ENCODE measurements around the gene KRTAP5-5.
"Not testable (repeated sequence)": the region's sequence is repeated elsewhere in the genome, so short reads cannot be mapped to it uniquely, and the experiment has no call there.

KRTAP5-5 gene

DNA sequence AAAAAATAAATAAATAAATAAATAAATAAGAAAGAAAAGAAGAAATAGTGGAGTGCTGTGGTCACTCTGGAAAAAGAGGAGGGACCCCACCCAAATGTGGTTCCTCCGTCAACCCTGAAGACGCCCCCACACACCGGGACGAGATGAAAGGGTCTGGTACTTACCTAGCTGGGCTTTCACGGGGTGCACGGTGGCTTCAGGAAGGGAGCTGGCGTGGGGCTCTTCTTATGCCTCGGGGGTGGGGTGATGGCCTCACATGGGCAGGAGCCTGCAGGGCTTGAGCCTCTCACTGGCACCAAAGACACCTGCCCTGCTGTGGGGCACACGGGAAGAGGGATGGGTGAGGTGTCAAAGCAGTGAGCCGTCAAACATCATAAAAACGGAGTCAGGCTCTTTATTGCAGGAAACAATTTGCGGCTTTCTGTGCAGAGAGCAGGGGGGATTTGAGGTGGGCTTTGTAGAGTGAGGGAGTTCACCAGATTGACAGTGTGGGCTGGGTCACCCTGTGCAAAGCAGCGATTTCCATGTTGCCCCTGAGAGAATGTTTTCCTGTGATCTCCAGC, 39.4 kb downstream of the KRTAP5-5 start:
- H3K9ac ChIP-seq: no peak overlapping the region
- H3K36me3 ChIP-seq: no peaks in the 10 kb centered on the region
- H3K27ac ChIP-seq: no peak overlapping the region
- H3K27me3 ChIP-seq: peaks cover 26% of the 10 kb centered on the region
- no peak overlapping the region for H3K4me3 ChIP-seq
- H3K4me1 ChIP-seq: no peaks in the 10 kb centered on the region; the same call in 1 of the 2 replicates
- no peak for TF ChIP-seq Cebpa-rat (IDR thresholded peaks at IDR 0.05)
- no peaks in the 10 kb centered on the region for H3K9me3 ChIP-seq
- H4K20me1 ChIP-seq: no peaks in the 10 kb centered on the region; the same call in 1 of the 2 replicates
- H3K4me2 ChIP-seq: no peak overlapping the region

DNA sequence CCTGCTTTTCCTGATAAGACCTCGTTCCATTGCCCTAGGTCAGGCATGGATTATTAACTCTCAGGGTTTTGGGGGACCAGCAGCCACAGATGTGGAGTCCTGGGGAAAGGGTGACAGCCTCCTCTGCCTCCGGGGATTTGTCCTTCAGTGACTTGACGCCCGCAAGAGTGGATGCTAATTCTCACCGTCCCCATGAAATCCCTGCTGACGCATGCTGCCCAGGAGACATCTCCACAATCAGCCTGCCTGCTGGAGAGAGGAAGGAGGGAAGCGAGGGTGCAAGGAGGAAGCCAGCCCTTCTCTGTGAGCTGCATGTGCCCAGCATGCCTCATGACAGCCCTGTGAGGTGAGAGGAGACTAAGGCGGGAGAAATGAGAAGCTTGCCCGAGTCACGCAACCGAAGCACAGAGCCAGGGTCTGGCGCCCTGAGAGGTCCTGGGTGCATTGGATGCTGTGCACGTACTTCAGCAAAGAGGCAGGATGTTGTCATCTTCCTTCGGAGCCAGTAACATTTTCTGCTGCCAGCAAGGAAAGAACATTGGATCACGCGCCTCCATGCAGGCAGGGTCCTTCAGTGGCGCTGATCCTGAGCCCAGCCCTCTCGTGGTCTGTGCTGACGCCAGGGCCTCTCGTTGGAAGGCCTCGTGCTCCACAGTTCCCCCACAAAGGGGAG, 40.1 kb downstream of the KRTAP5-5 start:
- H3K27me3 ChIP-seq: peaks cover 26% of the 10 kb centered on the region
- H3K9me3 ChIP-seq: no peaks in the 10 kb centered on the region

DNA sequence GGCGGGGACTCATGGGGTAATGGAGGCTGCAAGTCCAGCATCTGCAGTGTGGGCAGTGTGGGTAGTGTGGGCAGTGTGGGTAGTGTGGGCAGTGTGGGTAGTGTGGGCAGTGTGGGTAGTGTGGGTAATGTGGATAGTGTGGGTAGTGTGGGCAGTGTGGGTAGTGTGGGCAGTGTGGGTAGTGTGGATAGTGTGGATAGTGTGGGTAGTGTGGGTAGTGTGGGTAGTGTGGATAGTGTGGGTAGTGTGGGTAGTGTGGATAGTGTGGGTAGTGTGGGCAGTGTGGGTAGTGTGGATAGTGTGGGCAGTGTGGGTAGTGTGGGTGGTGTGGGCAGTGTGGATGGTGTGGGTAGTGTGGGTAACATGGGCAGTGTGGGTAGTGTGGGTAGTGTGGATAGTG, 40.9 kb downstream of the KRTAP5-5 start:
- not testable (repeated sequence) for H3K9ac ChIP-seq, H3K27ac ChIP-seq, H3K4me2 ChIP-seq, H3K9me3 ChIP-seq, H3K36me3 ChIP-seq, H3K4me3 ChIP-seq, H3K4me1 ChIP-seq, H4K20me1 ChIP-seq
- H3K27me3 ChIP-seq: peaks cover 26% of the 10 kb centered on the region

More for the DNA sequence above, 40.1 kb downstream of the KRTAP5-5 start:
- Histone ChIP-seq H3K9ac (no peak overlapping the region), H4K20me1 (no peaks in the 10 kb centered on the region; the same call in 1 of the 2 replicates), H3K27ac (no peak overlapping the region), H3K4me2 (no peak overlapping the region), H3K36me3 (no peaks in the 10 kb centered on the region), H3K4me3 (no peak overlapping the region), H3K4me1 (no peaks in the 10 kb centered on the region; the same call in 1 of the 2 replicates)
- no peak for TF ChIP-seq Cebpa-rat (IDR thresholded peaks at IDR 0.05)

DNA sequence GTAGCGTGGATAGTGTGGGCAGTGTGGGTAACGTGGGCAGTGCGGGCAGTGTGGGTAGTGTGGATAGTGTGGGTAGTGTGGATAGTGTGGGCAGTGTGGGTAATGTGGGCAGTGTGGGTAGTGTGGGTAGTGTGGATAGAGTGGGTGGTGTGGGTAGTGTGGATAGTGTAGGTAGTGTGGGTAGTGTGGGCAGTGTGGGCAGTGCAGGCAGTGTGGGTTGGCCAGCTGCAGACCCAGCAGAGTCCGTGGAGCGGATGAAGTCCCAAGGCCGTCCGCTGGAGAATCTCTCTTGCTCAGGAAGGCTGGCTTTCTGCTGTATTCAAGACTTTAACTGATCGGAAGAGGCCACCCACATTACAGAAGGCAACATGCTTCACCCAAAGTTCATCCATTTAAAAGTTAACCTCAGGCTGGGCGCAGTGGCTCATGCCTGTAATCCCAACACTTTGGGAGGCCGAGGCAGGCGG, 41.4 kb downstream of the KRTAP5-5 start:
- Histone ChIP-seq H3K9me3 (no peaks in the 10 kb centered on the region), H3K27me3 (peaks cover 26% of the 10 kb centered on the region), H3K36me3 (no peaks in the 10 kb centered on the region), H3K4me3 (no peak overlapping the region), H3K4me1 (no peaks in the 10 kb centered on the region; the same call in 1 of the 2 replicates), H3K4me2 (no peak overlapping the region), H3K9ac (no peak overlapping the region), H4K20me1 (no peaks in the 10 kb centered on the region; the same call in 1 of the 2 replicates), H3K27ac (no peak overlapping the region)
- no peak for TF ChIP-seq Cebpa-rat (IDR thresholded peaks at IDR 0.05)

DNA sequence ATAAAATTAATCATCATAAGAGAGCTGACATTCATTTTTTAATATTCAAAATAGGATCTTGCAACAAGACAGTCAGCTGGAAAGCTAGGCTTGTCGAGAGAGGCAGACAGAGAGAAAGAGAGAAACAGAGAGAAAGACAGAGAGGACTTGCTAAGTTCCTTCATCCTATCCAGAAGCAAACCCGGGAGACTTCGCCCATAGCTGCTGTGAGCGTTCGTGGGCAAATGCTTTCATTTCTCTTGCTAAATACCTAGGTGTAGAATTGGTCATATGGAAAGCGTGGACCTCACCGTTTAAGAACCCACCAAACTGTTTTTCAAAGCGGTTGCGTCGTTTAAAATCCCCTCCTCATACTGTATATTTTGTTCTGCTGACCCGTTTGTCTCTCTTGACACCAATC, 42.1 kb downstream of the KRTAP5-5 start:
- Histone ChIP-seq H3K9ac (no peak overlapping the region), H3K36me3 (no peaks in the 10 kb centered on the region), H3K27me3 (peaks cover 26% of the 10 kb centered on the region), H3K4me2 (no peak overlapping the region), H3K9me3 (no peaks in the 10 kb centered on the region), H3K4me1 (no peaks in the 10 kb centered on the region; the same call in 1 of the 2 replicates), H3K4me3 (no peak overlapping the region), H3K27ac (no peak overlapping the region), H4K20me1 (no peaks in the 10 kb centered on the region; the same call in 1 of the 2 replicates)
- no peak for TF ChIP-seq Cebpa-rat (IDR thresholded peaks at IDR 0.05)

DNA sequence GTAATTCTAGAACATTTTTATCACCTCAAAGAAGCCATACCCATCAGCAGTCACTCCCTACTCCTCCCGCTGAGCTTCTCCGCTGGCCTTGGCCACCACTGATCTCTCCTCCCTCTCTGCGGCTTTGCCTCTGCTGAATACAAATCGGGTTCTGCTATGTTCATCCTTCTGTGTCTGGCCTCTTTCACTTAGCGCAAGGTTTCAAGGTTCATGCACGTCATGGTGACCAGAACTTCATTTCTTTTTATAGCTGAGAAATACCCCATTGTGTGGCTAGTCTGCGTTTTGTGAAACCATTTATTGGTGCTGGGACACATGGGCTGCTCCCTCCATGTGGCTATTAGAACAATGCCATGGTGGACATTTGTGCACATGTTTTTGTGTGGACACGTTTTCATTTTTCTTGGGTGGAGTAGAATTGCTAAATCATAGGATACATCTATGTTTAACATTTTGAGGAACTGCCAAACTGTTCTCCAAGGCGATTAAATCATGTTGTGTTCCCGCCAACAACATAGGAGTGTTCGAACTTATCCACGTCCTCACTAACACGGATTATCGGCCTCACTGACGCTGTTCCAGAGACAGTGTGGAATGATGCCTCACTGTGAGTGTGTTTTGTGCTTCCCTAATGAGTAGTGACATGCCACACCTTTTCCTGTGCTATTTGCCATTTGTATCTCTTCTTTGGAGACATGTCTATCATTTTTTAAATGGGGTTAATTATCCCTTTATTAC, 43.2 kb downstream of the KRTAP5-5 start:
- Histone ChIP-seq H3K4me1 (no peaks in the 10 kb centered on the region; the same call in 1 of the 2 replicates), H3K27me3 (peaks cover 22% of the 10 kb centered on the region)
- TF ChIP-seq Cebpa-rat (IDR thresholded peaks at IDR 0.05): no peak

DNA sequence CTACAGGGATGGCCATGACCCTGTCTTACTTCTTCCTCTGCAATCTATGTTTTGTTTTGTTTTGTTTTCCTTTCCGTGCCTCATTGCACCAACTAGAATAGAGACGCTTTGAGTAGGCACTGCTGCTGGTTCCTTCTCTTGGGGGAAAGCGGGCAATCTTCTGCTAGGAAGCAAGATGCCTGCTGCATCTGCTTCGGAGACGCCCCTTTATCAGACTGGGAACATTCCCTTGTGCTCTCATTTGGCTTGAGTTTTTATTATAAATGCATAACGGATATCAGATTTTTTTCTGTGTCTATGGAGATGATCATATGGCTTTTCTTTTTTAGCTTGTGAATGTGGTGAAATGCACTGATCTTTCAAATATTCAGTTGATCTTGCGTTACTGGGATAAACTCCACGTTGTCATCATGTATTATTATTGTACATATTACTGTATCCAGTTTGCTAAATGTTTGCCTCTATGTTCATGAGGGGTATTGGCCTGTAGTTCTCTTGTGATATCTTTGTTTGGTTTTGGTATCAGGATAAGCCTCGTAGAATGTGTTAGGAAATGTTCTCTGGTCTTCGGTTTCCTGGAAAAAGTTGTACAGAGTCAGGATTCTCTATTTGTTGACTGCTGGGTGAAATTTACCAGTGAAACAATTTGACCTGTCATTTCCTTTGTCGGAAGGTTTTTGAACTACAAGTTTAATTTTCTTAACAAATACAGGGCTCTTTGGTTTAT, 44.0 kb downstream of the KRTAP5-5 start:
- no peak overlapping the region for H3K4me3 ChIP-seq
- H3K27ac ChIP-seq: no peak overlapping the region
- no peaks in the 10 kb centered on the region for H3K9me3 ChIP-seq
- TF ChIP-seq Cebpa-rat (IDR thresholded peaks at IDR 0.05): no peak
- H3K36me3 ChIP-seq: no peaks in the 10 kb centered on the region
- peaks cover 16% of the 10 kb centered on the region for H3K27me3 ChIP-seq
- H3K4me2 ChIP-seq: no peak overlapping the region
- no peaks in the 10 kb centered on the region; the same call in 1 of the 2 replicates for H4K20me1 ChIP-seq
- H3K4me1 ChIP-seq: no peaks in the 10 kb centered on the region; the same call in 1 of the 2 replicates
- no peak overlapping the region for H3K9ac ChIP-seq

More for the DNA sequence above, 43.2 kb downstream of the KRTAP5-5 start:
- H4K20me1 ChIP-seq: no peaks in the 10 kb centered on the region; the same call in 1 of the 2 replicates
- no peak overlapping the region for H3K4me2 ChIP-seq
- no peak overlapping the region for H3K4me3 ChIP-seq
- no peak overlapping the region for H3K27ac ChIP-seq
- H3K36me3 ChIP-seq: no peaks in the 10 kb centered on the region
- no peak overlapping the region for H3K9ac ChIP-seq
- H3K9me3 ChIP-seq: no peaks in the 10 kb centered on the region

DNA sequence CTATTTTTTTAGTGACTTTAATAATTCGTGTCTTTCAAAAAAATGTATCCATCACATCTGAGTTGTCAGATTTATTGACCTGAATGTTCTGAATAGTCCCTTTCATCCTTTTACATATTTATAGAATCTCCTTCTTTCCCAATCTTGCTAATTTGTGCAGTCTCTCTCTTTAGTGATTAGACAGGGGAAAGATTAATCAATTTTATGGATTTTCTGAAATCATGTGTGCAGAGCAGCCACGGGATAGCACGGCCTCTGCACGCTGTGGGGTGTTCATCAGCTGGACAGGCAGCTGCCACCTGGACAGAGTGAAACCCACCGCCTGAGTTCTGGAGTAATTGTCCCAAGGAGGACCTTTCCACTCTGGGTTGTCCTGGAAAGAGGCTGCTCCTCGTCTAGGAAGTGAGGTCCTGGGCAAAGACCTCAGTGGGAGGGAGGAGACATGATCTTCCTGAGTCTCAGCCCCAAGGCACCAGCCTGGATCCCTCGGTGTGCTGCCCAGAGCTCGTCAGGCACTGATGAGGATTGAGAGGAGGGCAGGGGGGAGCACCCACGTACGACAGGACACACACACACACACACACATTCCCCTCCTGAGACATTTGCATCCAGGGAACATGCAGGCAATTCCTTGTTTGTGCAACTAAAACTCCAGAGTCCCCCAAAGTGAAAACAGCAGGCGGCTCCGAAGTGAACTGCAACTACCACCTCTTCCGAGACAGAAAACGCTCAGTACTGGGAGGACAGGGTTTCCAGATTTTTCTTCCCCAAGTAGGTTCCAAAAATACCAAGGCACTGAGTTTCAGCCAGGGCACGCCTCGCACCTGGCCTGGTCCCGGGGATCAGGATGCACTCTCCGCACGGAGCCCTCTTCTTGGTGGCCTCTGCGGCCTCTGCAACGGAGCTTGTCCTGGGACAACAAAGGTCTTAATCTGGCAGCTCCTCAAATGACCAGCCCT, 44.9 kb downstream of the KRTAP5-5 start:
- TF ChIP-seq Cebpa-rat (IDR thresholded peaks at IDR 0.05): no peak
- no peak overlapping the region for H3K9ac ChIP-seq
- no peaks in the 10 kb centered on the region for H3K9me3 ChIP-seq
- no peaks in the 10 kb centered on the region for H3K4me1 ChIP-seq
- H3K4me3 ChIP-seq: no peak overlapping the region
- peaks cover 7% of the 10 kb centered on the region for H3K27me3 ChIP-seq
- H4K20me1 ChIP-seq: no peaks in the 10 kb centered on the region
- no peaks in the 10 kb centered on the region for H3K36me3 ChIP-seq
- no peak overlapping the region for H3K27ac ChIP-seq
- no peak overlapping the region for H3K4me2 ChIP-seq
